ENCODE results near the gene SP4. TPM values are rescaled to one million over a fixed set of nuclear protein-coding genes. Genes with fewer than 3 reads are reported as not detected.

SP4 gene
- total RNA-seq, 1 donor from 2014 or later: 49.0 TPM

- peak overlapping the region; percentile 62 for H3K4me3 ChIP-seq
- no peak overlapping the region for H3K9ac ChIP-seq
- H3K27me3 ChIP-seq: no peaks in the 10 kb centered on the region
- no peaks in the 10 kb centered on the region for H3K9me3 Mint-ChIP-seq
- no peak for TF ChIP-seq EZH2phosphoT487 (IDR thresholded peaks at IDR 0.05)
- TF ChIP-seq, protein P1, sequence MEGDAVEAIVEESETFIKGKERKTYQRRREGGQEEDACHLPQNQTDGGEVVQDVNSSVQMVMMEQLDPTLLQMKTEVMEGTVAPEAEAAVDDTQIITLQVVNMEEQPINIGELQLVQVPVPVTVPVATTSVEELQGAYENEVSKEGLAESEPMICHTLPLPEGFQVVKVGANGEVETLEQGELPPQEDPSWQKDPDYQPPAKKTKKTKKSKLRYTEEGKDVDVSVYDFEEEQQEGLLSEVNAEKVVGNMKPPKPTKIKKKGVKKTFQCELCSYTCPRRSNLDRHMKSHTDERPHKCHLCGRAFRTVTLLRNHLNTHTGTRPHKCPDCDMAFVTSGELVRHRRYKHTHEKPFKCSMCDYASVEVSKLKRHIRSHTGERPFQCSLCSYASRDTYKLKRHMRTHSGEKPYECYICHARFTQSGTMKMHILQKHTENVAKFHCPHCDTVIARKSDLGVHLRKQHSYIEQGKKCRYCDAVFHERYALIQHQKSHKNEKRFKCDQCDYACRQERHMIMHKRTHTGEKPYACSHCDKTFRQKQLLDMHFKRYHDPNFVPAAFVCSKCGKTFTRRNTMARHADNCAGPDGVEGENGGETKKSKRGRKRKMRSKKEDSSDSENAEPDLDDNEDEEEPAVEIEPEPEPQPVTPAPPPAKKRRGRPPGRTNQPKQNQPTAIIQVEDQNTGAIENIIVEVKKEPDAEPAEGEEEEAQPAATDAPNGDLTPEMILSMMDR (IDR thresholded peaks at IDR 0.05): no peak
- TF ChIP-seq EZH2 (IDR thresholded peaks at IDR 0.05): no peak
- H3K27me3 Mint-ChIP-seq (ENCODE audit: insufficient read depth, low read depth): peaks cover 10% of the 10 kb centered on the region
- H3K4me2 ChIP-seq: peak overlapping the region; percentile 87
- H3K4me1 ChIP-seq: peaks cover 39% of the 10 kb centered on the region
- H2AFZ ChIP-seq (replicated peaks): peak overlapping the region; percentile 98
- peaks cover 17% of the 10 kb centered on the region for H4K20me1 ChIP-seq (ENCODE audit: low read depth)
- peaks cover 10% of the 10 kb centered on the region for H3K36me3 Mint-ChIP-seq
- H3K27ac Mint-ChIP-seq: peak overlapping the region; percentile 98
- H3K4me3 Mint-ChIP-seq: peak overlapping the region; percentile 96
- H3K79me2 ChIP-seq (ENCODE audit: low read depth): peaks cover 31% of the 10 kb centered on the region
- H3F3A ChIP-seq (ENCODE audit: low read depth): peaks cover 38% of the 10 kb centered on the region
- H3K27ac ChIP-seq: peak overlapping the region; percentile 81
- H3K4me1 Mint-ChIP-seq: peaks cover 36% of the 10 kb centered on the region
- DNase-seq (ENCODE audit: low spot score): no peak
- no peaks in the 10 kb centered on the region for H3K9me3 ChIP-seq (ENCODE audit: low read depth)
- H3K36me3 ChIP-seq: no peaks in the 10 kb centered on the region
Measured at GRCh38 chr7:21426286-21427181, 1.3 kb upstream of the SP4 start.

DNA sequence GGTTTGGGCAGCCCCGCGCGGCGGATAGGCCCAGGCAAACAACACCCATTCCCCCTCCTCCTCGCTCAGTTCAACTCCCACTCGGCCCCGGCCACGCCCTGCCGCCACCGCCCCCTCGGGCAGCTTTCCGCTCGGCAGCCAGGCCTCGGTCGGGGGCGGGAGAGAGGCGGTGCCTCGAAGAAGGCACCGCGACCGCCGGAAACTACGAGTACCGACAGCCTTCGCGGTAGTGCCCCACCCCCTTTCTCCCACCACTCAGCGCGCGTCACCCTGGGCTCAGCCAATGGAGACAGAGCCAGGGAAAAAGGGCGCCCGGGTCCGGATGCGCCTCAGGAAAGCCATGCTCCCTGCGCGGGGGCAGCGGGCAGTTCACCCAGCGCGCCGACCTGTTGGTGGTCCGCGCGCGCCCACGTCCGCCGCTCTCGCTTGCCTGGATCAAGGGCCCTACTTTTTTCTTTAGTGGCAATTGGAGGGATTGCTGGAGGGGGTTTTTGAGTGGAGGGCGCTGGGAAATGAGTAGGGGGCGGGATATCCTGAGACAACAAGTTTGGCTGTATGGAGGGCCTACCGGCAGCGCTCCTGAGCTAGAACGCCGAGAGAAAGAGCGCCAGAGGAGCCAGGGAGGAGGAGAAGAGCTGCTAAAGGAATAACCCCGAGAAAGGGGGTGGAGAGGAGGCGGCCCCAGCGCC is 557 bp upstream of the SP4 start:
- peaks cover 38% of the 10 kb centered on the region for H3F3A ChIP-seq (ENCODE audit: low read depth)
- H3K36me3 Mint-ChIP-seq: peaks cover 10% of the 10 kb centered on the region
- H3K27ac Mint-ChIP-seq: peak overlapping the region; percentile 99
- peaks cover 23% of the 10 kb centered on the region for H4K20me1 ChIP-seq (ENCODE audit: low read depth)
- peak overlapping the region; percentile 95 for H3K27ac ChIP-seq
- H3K4me3 ChIP-seq: peak overlapping the region; percentile 93
- TF ChIP-seq EZH2phosphoT487 (IDR thresholded peaks at IDR 0.05) (no peak), EZH2 (IDR thresholded peaks at IDR 0.05) (no peak)
- TF ChIP-seq, protein P1 (IDR thresholded peaks at IDR 0.05): no peak
- H3K4me3 Mint-ChIP-seq: peak overlapping the region; percentile 96
- DNase-seq (ENCODE audit: low spot score): peak; percentile 100
- peaks cover 47% of the 10 kb centered on the region for H3K4me1 ChIP-seq
- no peaks in the 10 kb centered on the region for H3K27me3 ChIP-seq
- no peaks in the 10 kb centered on the region for H3K36me3 ChIP-seq
- no peaks in the 10 kb centered on the region for H3K9me3 Mint-ChIP-seq
- peak overlapping the region; percentile 92 for H2AFZ ChIP-seq (replicated peaks)
- peaks cover 39% of the 10 kb centered on the region for H3K79me2 ChIP-seq (ENCODE audit: low read depth)
- H3K9me3 ChIP-seq (ENCODE audit: low read depth): no peaks in the 10 kb centered on the region
- H3K4me2 ChIP-seq: peak overlapping the region; percentile 95
- H3K27me3 Mint-ChIP-seq (ENCODE audit: insufficient read depth, low read depth): peaks cover 10% of the 10 kb centered on the region
- H3K9ac ChIP-seq: peak overlapping the region; percentile 78
- peaks cover 41% of the 10 kb centered on the region for H3K4me1 Mint-ChIP-seq

DNA sequence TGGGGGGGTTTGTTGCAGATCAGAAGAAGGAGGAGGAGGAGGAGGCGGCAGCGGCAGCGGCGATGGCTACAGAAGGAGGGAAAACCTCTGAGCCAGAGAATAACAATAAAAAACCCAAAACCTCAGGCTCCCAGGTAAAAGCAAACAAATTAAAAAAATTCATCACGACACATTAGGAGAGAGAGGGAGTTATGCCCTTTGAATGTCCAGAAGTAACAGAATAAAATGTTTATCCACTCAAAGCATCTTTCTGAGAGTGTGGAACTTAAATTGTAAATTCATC is 717 bp downstream of the SP4 start:
- peak overlapping the region; percentile 97 for H3K27ac ChIP-seq
- no peak for TF ChIP-seq EZH2 (IDR thresholded peaks at IDR 0.05)
- no peak for TF ChIP-seq EZH2phosphoT487 (IDR thresholded peaks at IDR 0.05)
- TF ChIP-seq, protein P1 (IDR thresholded peaks at IDR 0.05): no peak
- Mint-ChIP-seq H3K27ac (peak overlapping the region; percentile 93), H3K9me3 (no peaks in the 10 kb centered on the region), H3K27me3 (ENCODE audit: insufficient read depth, low read depth) (peaks cover 10% of the 10 kb centered on the region), H3K4me3 (peak overlapping the region; percentile 97), H3K36me3 (peaks cover 18% of the 10 kb centered on the region), H3K4me1 (peaks cover 41% of the 10 kb centered on the region)
- H3K79me2 ChIP-seq (ENCODE audit: low read depth): peaks cover 51% of the 10 kb centered on the region
- peaks cover 50% of the 10 kb centered on the region for H3K4me1 ChIP-seq
- H3K27me3 ChIP-seq: no peaks in the 10 kb centered on the region
- H2AFZ ChIP-seq (replicated peaks): no peak overlapping the region
- no peaks in the 10 kb centered on the region for H3K9me3 ChIP-seq (ENCODE audit: low read depth)
- peaks cover 30% of the 10 kb centered on the region for H4K20me1 ChIP-seq (ENCODE audit: low read depth)
- H3K4me3 ChIP-seq: peak overlapping the region; percentile 93
- peak overlapping the region; percentile 51 for H3K9ac ChIP-seq
- no peaks in the 10 kb centered on the region for H3K36me3 ChIP-seq
- DNase-seq (ENCODE audit: low spot score): no peak
- H3F3A ChIP-seq (ENCODE audit: low read depth): peaks cover 38% of the 10 kb centered on the region
- peak overlapping the region; percentile 95 for H3K4me2 ChIP-seq

Measured in neural progenitor cell (in vitro differentiated cells).